K562 (cell line): Measurements from ENCODE around the gene SC5D. TPM values are rescaled to one million over a fixed set of nuclear protein-coding genes. Genes with fewer than 3 reads are reported as not detected.

Experiments
- ATAC-seq: fragments of 200-7000 bp; cut with Tn5 transposase; 3 replicates; pipeline ENCODE4 v1.9.1; 2020; ENCODE audit warnings: moderate library complexity
- BruUV-seq: library from RNA; stranded (reverse); fragments of 400-500 nt; replicated peaks from 2 replicates; lab custom pipeline; 2021; lab: Mats Ljungman, UMichigan
- CTCF ChIA-PET: fragments of 300-600 bp; formaldehyde crosslinking; extraction: SDS; loops from one replicate; lab custom pipeline; 2021; ENCODE audit warnings: low intra/inter-chr PET ratio; lab: Yijun Ruan, JAX
- POLR2A ChIA-PET: fragments of 300-600, 350-650 bp; sonication (Branson Sonifier 250); formaldehyde crosslinking; extraction: SDS; loops from one replicate; lab custom pipeline; 2021; ENCODE audit warnings: antibody characterized with exemption, inconsistent platforms; lab: Yijun Ruan, JAX
- DNase-seq, 4 experiments: peaks; one replicate each; pipeline versions ENCODE4 v3.0.0 to v3.0.0-alpha.2; 2011 to 2018; ENCODE audit warnings: low spot score in 3 of 4, mixed read lengths in 3 of 4; ENCODE audit errors: extremely low read depth in 1 of 4
- FAIRE-seq: peaks from 2 replicates; lab custom pipeline; 2011; peaks lifted over from hg19 to GRCh38; lab: Jason Lieb, UNC
- H2AFZ ChIP-seq: 2 replicates; pipeline ENCODE4 v1.6.0; 2011; ENCODE audit warnings: low read depth, low read length, control low read depth, inconsistent platforms
- H3K27ac ChIP-seq: fragments of 200-600 bp; 3 replicates; pipeline ENCODE4 v1.8.0; 2011; ENCODE audit warnings: low read depth, mild to moderate bottlenecking, control low read depth, inconsistent platforms, low read length, moderate library complexity, mixed read lengths; ENCODE audit errors: extremely low read depth
- H3K27me3 ChIP-seq, 2 experiments: fragments of 300-600 bp in 1 of 2; 2 replicates in 1 of 2; 3 replicates in 1 of 2; pipeline versions ENCODE4 v1.6.0 to v1.8.0; 2011; ENCODE audit warnings: inconsistent platforms in 2 of 2, low read length in 2 of 2, mild to moderate bottlenecking in 1 of 2, mixed read lengths in 1 of 2, moderate library complexity in 1 of 2; ENCODE audit not compliant: control insufficient read depth in 2 of 2, insufficient read depth in 2 of 2
- H3K36me3 ChIP-seq: fragments of 300-600 bp; 3 replicates; pipeline ENCODE4 v1.8.0; 2011; ENCODE audit warnings: mild to moderate bottlenecking, low read length, inconsistent platforms; ENCODE audit not compliant: control insufficient read depth, insufficient read depth
- H3K4me1 ChIP-seq, 2 experiments: fragments of 200-600 bp in 1 of 2; replicated peaks in 1 of 2; 2 replicates in 1 of 2; 3 replicates in 1 of 2; pipeline versions ENCODE4 v1.5.1 to v1.8.0; 2011; ENCODE audit warnings: inconsistent platforms in 2 of 2, low read length in 2 of 2, mild to moderate bottlenecking in 1 of 2, mixed read lengths in 1 of 2, moderate library complexity in 1 of 2; ENCODE audit not compliant: control insufficient read depth in 2 of 2, insufficient read depth in 2 of 2
- H3K4me2 ChIP-seq: 2 replicates; pipeline ENCODE4 v1.6.1; 2011; ENCODE audit warnings: low read length, control low read depth, inconsistent platforms, mixed read lengths; ENCODE audit not compliant: insufficient read depth
- H3K4me3 ChIP-seq: fragments of 200-600 bp; sonication (generic), shearing (Covaris generic); 2 replicates; pipeline ENCODE4 v1.5.1; 2016; ENCODE audit warnings: control low read depth, inconsistent platforms
- H3K79me2 ChIP-seq: fragments of 200-600 bp; 3 replicates; pipeline ENCODE4 v1.8.0; 2011; ENCODE audit warnings: low read length, inconsistent platforms; ENCODE audit not compliant: control insufficient read depth, insufficient read depth
- H3K9ac ChIP-seq, 2 experiments: 2 replicates each; pipeline versions ENCODE4 v1.6.0 to v1.6.1; 2011; ENCODE audit warnings: low read depth in 2 of 2, low read length in 2 of 2, control low read depth in 1 of 2, inconsistent platforms in 1 of 2, mild to moderate bottlenecking in 1 of 2, mixed read lengths in 1 of 2; ENCODE audit not compliant: insufficient read depth in 1 of 2
- H3K9me1 ChIP-seq: one replicate; pipeline ENCODE4 v1.6.0; 2011; ENCODE audit warnings: inconsistent platforms, mild to moderate bottlenecking, low read length, moderate library complexity; ENCODE audit not compliant: control insufficient read depth, insufficient read depth
- H3K9me3 ChIP-seq: replicated peaks from 2 replicates; pipeline ENCODE4 v1.5.1; 2011; ENCODE audit warnings: low read depth, low read length, inconsistent platforms; ENCODE audit not compliant: control insufficient read depth, insufficient read depth
- H4K20me1 ChIP-seq: replicated peaks from 2 replicates; pipeline ENCODE4 v1.6.1; 2011; ENCODE audit warnings: low read length, inconsistent platforms, mixed read lengths; ENCODE audit not compliant: control insufficient read depth, insufficient read depth
- HNRNPUL1 ChIP-seq: fragments of 200-400 bp; formaldehyde crosslinking; IDR thresholded peaks from 2 replicates; pipeline ENCODE4 v1.6.1; 2017; ENCODE audit warnings: low read length
- KLF10 ChIP-seq: fragments of 250-450 bp; sonication (Bioruptor Pico); IDR thresholded peaks from 2 replicates; pipeline ENCODE4 v1.6.1; 2021; ENCODE audit warnings: matching md5 sums
- MEF2A ChIP-seq: IDR thresholded peaks from 2 replicates; pipeline ENCODE4 v1.6.1; 2011; ENCODE audit warnings: low read depth, mild to moderate bottlenecking, low read length, moderate library complexity; ENCODE audit not compliant: control insufficient read depth
- WGBS: fragments of 100-300 bp; shearing (Covaris generic); methylation state at CpG from one replicate; pipeline ENCODE4 v1.1.6; 2016; ENCODE audit warnings: low coverage, mixed read lengths; ENCODE audit not compliant: insufficient coverage; ENCODE audit errors: missing lambda C conversion rate; 5-methylcytosine and 5-hydroxymethylcytosine counted together
- in situ Hi-C: fragments of 300-500 bp; cut with MboI; formaldehyde crosslinking; loops from 4 replicates; pipeline ENCODE4 v1.15.0; 2018; ENCODE audit warnings: inconsistent platforms, mixed read lengths
- intact Hi-C: fragments of 100-400 bp; cut with micrococcal nuclease; formaldehyde crosslinking; loops from 2 replicates; pipeline ENCODE4 v1.14.2; 2022
- polyA plus RNA-seq, 8 experiments: library from polyadenylated mRNA; depleted of rRNA in 4 of 8; stranded (reverse) in 5 of 8; unstranded in 3 of 8; fragments of >200 nt; fragmentation: Nextera tagmentation in 2 of 8; fragmentation: Illumina TruSeq in 1 of 8; extraction: Ambion mirVana in 2 of 8; extraction: Trizol in 1 of 8; gene quantifications; 2 replicates each; pipeline versions ENCODE4 v1.2.1 to v1.2.3, GENCODE V29; 2011 to 2014; ENCODE audit warnings: inconsistent platforms in 1 of 8, missing spikeins in 1 of 8
- total RNA-seq, 7 experiments: library from RNA; depleted of rRNA in 6 of 7; stranded (reverse); fragments of >200 nt in 6 of 7; fragmentation: Illumina TruSeq in 2 of 7; extraction: Trizol in 2 of 7; gene quantifications; 2 replicates each; pipeline versions ENCODE4 v1.2.1 to v1.2.3, GENCODE V29; 2011 to 2021; ENCODE audit warnings: low replicate concordance in 1 of 7
- TF ChIP-seq, protein P1 (sequence below), 3 experiments: IDR thresholded peaks in 2 of 3; conservative IDR thresholded peaks in 1 of 3; 2 replicates each; pipeline ENCODE4 v1.5.1; 2011 to 2012; ENCODE audit warnings: low read length in 3 of 3, mild to moderate bottlenecking in 3 of 3, control low read depth in 2 of 3, improper control_type of control experiment in 1 of 3, inconsistent platforms in 1 of 3, low read depth in 1 of 3, mixed read lengths in 1 of 3, moderate library complexity in 1 of 3; ENCODE audit not compliant: insufficient read depth in 2 of 3
- TF ChIP-seq, protein P2 (sequence below): fragments of 200-800 bp; sonication (Bioruptor generic); IDR thresholded peaks from 2 replicates; pipeline ENCODE4 v1.6.1; 2016; ENCODE audit warnings: missing genetic modification characterization, missing compliant biosample characterization

The SC5D gene
- total and polyA plus RNA-seq, 9 of the 15 experiments (the other 6 are each of a cell fraction or from before 2014, with no cell fraction given), result 7.6 to 84.0 (median 17.4) TPM

DNA sequence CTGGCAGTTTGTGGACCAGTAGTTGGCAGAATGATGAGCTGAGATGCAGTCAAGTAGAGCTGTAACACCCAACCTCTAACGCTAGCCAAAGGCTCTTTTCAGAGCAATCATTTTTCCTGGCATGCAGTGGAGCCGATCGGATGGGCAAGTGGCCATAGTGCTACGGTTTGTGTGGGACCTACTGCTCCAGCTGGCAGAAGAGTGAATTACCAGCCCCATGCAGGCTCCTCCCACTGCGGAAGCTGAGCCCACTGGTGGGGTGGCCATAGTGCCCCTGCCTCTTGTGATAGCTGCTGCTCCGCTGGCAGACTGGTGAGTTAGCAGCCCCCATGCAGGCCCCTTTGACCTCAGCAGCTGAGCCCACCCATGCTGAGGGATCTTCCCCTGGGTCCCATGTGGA lies 27.0 kb upstream of the SC5D start:
- H3K79me2 ChIP-seq, result no peaks in the 10 kb centered on the region
- H3K9me1 ChIP-seq, result no peaks in the 10 kb centered on the region
- H4K20me1 ChIP-seq, result no peaks in the 10 kb centered on the region
- H3K9me3 ChIP-seq, result no peaks in the 10 kb centered on the region
- H3K27ac ChIP-seq, result no peak overlapping the region
- H3K27me3 ChIP-seq, result peaks cover 0 to 8% of the 10 kb centered on the region in 2 experiments; a peak in 1 of 5 replicates
- DNase-seq, result peak in 1 of 4 experiments; percentile 11
- intact Hi-C loops, result no loop called here
- H3K9ac ChIP-seq, result no peak overlapping the region
- no peaks in the 10 kb centered on the region for H3K4me1 ChIP-seq
- H2AFZ ChIP-seq, result no peak overlapping the region
- H3K4me2 ChIP-seq, result no peak overlapping the region
- peak; percentile 81 for ATAC-seq
- no TSS peak for BruUV-seq
- CTCF ChIA-PET, result no interaction called here
- H3K36me3 ChIP-seq, result no peaks in the 10 kb centered on the region
- no peak overlapping the region for H3K4me3 ChIP-seq
- TF ChIP-seq, protein P1, sequence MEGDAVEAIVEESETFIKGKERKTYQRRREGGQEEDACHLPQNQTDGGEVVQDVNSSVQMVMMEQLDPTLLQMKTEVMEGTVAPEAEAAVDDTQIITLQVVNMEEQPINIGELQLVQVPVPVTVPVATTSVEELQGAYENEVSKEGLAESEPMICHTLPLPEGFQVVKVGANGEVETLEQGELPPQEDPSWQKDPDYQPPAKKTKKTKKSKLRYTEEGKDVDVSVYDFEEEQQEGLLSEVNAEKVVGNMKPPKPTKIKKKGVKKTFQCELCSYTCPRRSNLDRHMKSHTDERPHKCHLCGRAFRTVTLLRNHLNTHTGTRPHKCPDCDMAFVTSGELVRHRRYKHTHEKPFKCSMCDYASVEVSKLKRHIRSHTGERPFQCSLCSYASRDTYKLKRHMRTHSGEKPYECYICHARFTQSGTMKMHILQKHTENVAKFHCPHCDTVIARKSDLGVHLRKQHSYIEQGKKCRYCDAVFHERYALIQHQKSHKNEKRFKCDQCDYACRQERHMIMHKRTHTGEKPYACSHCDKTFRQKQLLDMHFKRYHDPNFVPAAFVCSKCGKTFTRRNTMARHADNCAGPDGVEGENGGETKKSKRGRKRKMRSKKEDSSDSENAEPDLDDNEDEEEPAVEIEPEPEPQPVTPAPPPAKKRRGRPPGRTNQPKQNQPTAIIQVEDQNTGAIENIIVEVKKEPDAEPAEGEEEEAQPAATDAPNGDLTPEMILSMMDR (IDR thresholded peaks at IDR 0.05 in 2 of 3, conservative IDR thresholded peaks at IDR 0.05 in 1 of 3; ENCODE audit: insufficient read depth in 2 of 3, low read depth in 1 of 3, low read length in 3 of 3), result peak in 1 of 3 experiments; percentile 10; a peak in 2 of 6 replicates
- TF ChIP-seq MEF2A (no peak), KLF10 (CRISPR knock-in tag) (no peak), HNRNPUL1 (no peak)
- TF ChIP-seq, protein P2, sequence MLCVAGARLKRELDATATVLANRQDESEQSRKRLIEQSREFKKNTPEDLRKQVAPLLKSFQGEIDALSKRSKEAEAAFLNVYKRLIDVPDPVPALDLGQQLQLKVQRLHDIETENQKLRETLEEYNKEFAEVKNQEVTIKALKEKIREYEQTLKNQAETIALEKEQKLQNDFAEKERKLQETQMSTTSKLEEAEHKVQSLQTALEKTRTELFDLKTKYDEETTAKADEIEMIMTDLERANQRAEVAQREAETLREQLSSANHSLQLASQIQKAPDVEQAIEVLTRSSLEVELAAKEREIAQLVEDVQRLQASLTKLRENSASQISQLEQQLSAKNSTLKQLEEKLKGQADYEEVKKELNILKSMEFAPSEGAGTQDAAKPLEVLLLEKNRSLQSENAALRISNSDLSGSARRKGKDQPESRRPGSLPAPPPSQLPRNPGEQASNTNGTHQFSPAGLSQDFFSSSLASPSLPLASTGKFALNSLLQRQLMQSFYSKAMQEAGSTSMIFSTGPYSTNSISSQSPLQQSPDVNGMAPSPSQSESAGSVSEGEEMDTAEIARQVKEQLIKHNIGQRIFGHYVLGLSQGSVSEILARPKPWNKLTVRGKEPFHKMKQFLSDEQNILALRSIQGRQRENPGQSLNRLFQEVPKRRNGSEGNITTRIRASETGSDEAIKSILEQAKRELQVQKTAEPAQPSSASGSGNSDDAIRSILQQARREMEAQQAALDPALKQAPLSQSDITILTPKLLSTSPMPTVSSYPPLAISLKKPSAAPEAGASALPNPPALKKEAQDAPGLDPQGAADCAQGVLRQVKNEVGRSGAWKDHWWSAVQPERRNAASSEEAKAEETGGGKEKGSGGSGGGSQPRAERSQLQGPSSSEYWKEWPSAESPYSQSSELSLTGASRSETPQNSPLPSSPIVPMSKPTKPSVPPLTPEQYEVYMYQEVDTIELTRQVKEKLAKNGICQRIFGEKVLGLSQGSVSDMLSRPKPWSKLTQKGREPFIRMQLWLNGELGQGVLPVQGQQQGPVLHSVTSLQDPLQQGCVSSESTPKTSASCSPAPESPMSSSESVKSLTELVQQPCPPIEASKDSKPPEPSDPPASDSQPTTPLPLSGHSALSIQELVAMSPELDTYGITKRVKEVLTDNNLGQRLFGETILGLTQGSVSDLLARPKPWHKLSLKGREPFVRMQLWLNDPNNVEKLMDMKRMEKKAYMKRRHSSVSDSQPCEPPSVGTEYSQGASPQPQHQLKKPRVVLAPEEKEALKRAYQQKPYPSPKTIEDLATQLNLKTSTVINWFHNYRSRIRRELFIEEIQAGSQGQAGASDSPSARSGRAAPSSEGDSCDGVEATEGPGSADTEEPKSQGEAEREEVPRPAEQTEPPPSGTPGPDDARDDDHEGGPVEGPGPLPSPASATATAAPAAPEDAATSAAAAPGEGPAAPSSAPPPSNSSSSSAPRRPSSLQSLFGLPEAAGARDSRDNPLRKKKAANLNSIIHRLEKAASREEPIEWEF (CRISPR knock-in tag), result no peak
- 2% methylated on average over 6 of the region's 6 CpGs for WGBS
- in situ Hi-C loops, result no loop called here
- no peak for FAIRE-seq
- POLR2A ChIA-PET, result interaction anchor here (0.5 to 0.6 kb wide), 2 partner anchors 24 to 484 kb away, joined by 3 read pairs; no protein-coding TSS in a partner anchor
